ENCODE measurements around the gene PBX2. TPM values are rescaled to one million over a fixed set of nuclear protein-coding genes. Genes with fewer than 3 reads are reported as not detected.

PBX2 gene
- total RNA-seq, 1 donor from 2014 or later: 58.6 TPM

DNA sequence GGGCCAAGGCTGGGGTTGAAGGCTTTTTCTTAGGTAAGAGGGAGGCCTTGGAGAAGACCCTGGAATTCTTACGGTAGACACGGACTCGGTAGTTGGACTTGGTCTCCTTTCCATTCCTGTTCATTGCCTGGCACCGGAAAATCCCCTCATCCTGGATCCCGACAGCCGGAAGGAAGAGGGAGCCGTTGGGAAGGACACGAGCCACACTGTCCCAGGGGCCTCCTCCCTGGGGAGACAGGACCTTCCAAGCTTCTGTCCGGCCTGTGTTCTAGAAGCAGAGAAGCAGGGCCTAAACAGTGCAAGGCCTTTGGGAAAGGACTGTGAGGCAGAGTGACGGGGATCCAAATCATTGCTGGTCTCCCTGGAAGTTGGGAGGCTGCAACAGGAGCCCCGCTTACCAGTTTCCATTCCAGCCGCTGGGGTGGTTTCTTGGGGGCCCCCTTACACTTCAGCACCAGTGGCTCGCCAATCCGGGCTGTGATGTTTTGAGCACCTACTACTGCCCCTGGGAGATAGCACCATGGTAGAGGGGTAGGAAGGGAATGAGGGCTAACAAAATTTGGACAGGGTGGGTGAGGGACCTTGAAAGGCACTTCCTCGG, 6.4 kb downstream of the PBX2 start:
- Mint-ChIP-seq H3K9me3 (ENCODE audit: low read depth) (no peaks in the 10 kb centered on the region), H3K4me3 (ENCODE audit: unreplicated experiment) (no peak overlapping the region), H3K4me1 (ENCODE audit: low read depth) (peaks cover 48% of the 10 kb centered on the region), H3K36me3 (ENCODE audit: low read depth) (peaks cover 17% of the 10 kb centered on the region), H3K27ac (ENCODE audit: unreplicated experiment) (peak overlapping the region; percentile 8), H3K27me3 (ENCODE audit: low read depth) (no peaks in the 10 kb centered on the region)
- peak; percentile 46 for DNase-seq (ENCODE audit: low spot score)
- TF ChIP-seq, protein P1, sequence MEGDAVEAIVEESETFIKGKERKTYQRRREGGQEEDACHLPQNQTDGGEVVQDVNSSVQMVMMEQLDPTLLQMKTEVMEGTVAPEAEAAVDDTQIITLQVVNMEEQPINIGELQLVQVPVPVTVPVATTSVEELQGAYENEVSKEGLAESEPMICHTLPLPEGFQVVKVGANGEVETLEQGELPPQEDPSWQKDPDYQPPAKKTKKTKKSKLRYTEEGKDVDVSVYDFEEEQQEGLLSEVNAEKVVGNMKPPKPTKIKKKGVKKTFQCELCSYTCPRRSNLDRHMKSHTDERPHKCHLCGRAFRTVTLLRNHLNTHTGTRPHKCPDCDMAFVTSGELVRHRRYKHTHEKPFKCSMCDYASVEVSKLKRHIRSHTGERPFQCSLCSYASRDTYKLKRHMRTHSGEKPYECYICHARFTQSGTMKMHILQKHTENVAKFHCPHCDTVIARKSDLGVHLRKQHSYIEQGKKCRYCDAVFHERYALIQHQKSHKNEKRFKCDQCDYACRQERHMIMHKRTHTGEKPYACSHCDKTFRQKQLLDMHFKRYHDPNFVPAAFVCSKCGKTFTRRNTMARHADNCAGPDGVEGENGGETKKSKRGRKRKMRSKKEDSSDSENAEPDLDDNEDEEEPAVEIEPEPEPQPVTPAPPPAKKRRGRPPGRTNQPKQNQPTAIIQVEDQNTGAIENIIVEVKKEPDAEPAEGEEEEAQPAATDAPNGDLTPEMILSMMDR (IDR thresholded peaks at IDR 0.05): no peak

GRCh38 chr6:32183030-32183429, 7.0 kb downstream of the PBX2 start:
- Mint-ChIP-seq H3K27ac (ENCODE audit: unreplicated experiment) (no peak overlapping the region), H3K4me3 (ENCODE audit: unreplicated experiment) (no peak overlapping the region)

DNA sequence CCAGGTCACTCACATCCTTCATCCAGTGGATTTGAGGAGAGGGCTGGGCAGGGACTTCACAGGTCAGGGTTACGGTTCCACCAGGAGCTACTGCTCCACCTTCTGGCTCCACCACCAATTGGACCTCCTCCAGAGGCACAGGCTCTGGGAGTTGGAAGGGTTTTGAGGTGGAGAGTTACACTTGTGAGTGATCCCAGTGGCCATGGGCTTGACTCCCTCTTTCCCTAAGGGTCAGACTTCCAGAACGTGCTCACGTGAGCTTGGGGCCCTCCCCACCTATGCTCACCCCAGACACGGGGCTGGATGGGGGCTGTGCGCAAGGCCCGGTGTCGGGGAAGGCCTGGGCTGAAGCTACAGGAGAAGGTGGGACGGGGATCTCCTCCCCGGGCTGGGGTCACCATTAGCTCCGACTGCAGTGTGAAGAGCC, 7.4 kb downstream of the PBX2 start:
- H3K36me3 Mint-ChIP-seq (ENCODE audit: low read depth): peaks cover 15% of the 10 kb centered on the region
- TF ChIP-seq, protein P1 (IDR thresholded peaks at IDR 0.05): no peak
- peaks cover 41% of the 10 kb centered on the region for H3K4me1 Mint-ChIP-seq (ENCODE audit: low read depth)
- peak; percentile 71 for DNase-seq (ENCODE audit: low spot score)
- H3K4me3 Mint-ChIP-seq (ENCODE audit: unreplicated experiment): no peak overlapping the region
- H3K27me3 Mint-ChIP-seq (ENCODE audit: low read depth): no peaks in the 10 kb centered on the region
- H3K9me3 Mint-ChIP-seq (ENCODE audit: low read depth): no peaks in the 10 kb centered on the region
- peak overlapping the region; percentile 45 for H3K27ac Mint-ChIP-seq (ENCODE audit: unreplicated experiment)

More at GRCh38 chr6:32183030-32183429, 7.0 kb downstream of the PBX2 start:
- peaks cover 17% of the 10 kb centered on the region for H3K36me3 Mint-ChIP-seq (ENCODE audit: low read depth)
- no peaks in the 10 kb centered on the region for H3K9me3 Mint-ChIP-seq (ENCODE audit: low read depth)
- TF ChIP-seq, protein P1 (IDR thresholded peaks at IDR 0.05): no peak
- DNase-seq (ENCODE audit: low spot score): no peak
- no peaks in the 10 kb centered on the region for H3K27me3 Mint-ChIP-seq (ENCODE audit: low read depth)
- H3K4me1 Mint-ChIP-seq (ENCODE audit: low read depth): peaks cover 44% of the 10 kb centered on the region

DNA sequence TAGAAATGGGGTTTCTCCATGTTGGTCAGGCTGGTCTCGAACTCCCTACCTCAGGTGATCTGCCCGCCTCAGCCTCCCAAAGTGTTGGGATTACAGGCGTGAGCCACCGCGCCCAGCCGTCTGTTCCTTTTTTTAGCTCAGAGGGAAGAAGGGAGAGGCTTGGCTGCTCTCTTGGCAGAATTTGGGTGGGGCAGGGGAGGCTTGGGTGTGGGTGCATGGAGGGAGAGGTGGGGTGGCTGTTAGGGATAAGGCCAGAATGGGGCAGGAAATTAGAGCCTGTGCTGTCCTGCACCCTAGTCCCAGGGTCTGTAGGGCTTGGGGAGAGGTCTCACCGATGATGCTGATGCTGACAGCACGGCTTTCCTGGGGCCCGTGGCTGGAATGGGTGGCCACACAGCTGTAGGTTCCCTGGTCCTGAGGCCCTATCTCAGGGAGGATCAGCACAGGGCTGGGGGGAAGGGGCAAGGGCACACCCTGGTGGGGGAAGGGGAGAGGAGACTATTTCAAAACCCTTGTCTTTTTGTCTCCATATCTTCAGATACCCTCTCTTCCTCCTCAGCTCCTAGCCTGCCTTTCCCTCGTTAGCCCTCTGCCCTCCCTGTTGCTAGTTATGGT, 8.0 kb downstream of the PBX2 start:
- peak; percentile 74 for DNase-seq (ENCODE audit: low spot score)
- Mint-ChIP-seq H3K27me3 (ENCODE audit: low read depth) (no peaks in the 10 kb centered on the region), H3K36me3 (ENCODE audit: low read depth) (peaks cover 15% of the 10 kb centered on the region)

GRCh38 chr6:32181148-32181702, 8.8 kb downstream of the PBX2 start:
- no peaks in the 10 kb centered on the region for H3K27me3 Mint-ChIP-seq (ENCODE audit: low read depth)
- peaks cover 43% of the 10 kb centered on the region for H3K4me1 Mint-ChIP-seq (ENCODE audit: low read depth)
- H3K9me3 Mint-ChIP-seq (ENCODE audit: low read depth): no peaks in the 10 kb centered on the region
- TF ChIP-seq, protein P1 (IDR thresholded peaks at IDR 0.05): no peak
- H3K27ac Mint-ChIP-seq (ENCODE audit: unreplicated experiment): peak overlapping the region; percentile 57
- H3K36me3 Mint-ChIP-seq (ENCODE audit: low read depth): peaks cover 12% of the 10 kb centered on the region
- DNase-seq (ENCODE audit: low spot score): peak; percentile 66
- H3K4me3 Mint-ChIP-seq (ENCODE audit: unreplicated experiment): no peak overlapping the region

More for the DNA sequence above, 8.0 kb downstream of the PBX2 start:
- Mint-ChIP-seq H3K27ac (ENCODE audit: unreplicated experiment) (peak overlapping the region; percentile 45), H3K4me1 (ENCODE audit: low read depth) (peaks cover 41% of the 10 kb centered on the region), H3K9me3 (ENCODE audit: low read depth) (no peaks in the 10 kb centered on the region), H3K4me3 (ENCODE audit: unreplicated experiment) (no peak overlapping the region)
- TF ChIP-seq, protein P1 (IDR thresholded peaks at IDR 0.05): no peak
